IPS-20b (cell line): ENCODE results near the gene MIEF1.

Experiments
- H3K27ac ChIP-seq: one replicate; pipeline ENCODE4 v1.5.1; 2013; ENCODE audit warnings: low read length
- H3K27me3 ChIP-seq: 2 replicates; pipeline ENCODE4 v1.6.1; 2013; ENCODE audit warnings: mild to moderate bottlenecking, low read length, inconsistent platforms; ENCODE audit not compliant: insufficient read depth
- H3K36me3 ChIP-seq: 2 replicates; pipeline ENCODE4 v1.6.1; 2013; ENCODE audit warnings: low read depth, mild to moderate bottlenecking, inconsistent platforms, low read length, moderate library complexity; ENCODE audit not compliant: insufficient read depth
- H3K4me1 ChIP-seq: 2 replicates; pipeline ENCODE4 v1.6.1; 2013; ENCODE audit warnings: mild to moderate bottlenecking, control low read depth, inconsistent platforms, low read length, moderate library complexity; ENCODE audit not compliant: insufficient read depth
- H3K4me3 ChIP-seq: 2 replicates; pipeline ENCODE4 v1.5.1; 2013; ENCODE audit warnings: mild to moderate bottlenecking, low read length, inconsistent platforms
- H3K9ac ChIP-seq: 2 replicates; pipeline ENCODE4 v1.6.1; 2013; ENCODE audit warnings: low read depth, mild to moderate bottlenecking, inconsistent platforms, low read length, moderate library complexity
- H3K9me3 ChIP-seq: 2 replicates; pipeline ENCODE4 v1.6.1; 2013; ENCODE audit warnings: mild to moderate bottlenecking, low read depth, low read length, inconsistent platforms; ENCODE audit not compliant: insufficient read depth

Gene MIEF1

GRCh38 chr22:39493759-39494158, 8.3 kb upstream of the MIEF1 start:
- Histone ChIP-seq H3K27ac (no peak overlapping the region), H3K9me3 (no peaks in the 10 kb centered on the region), H3K4me1 (no peaks in the 10 kb centered on the region), H3K9ac (no peak overlapping the region), H3K27me3 (peaks cover 26% of the 10 kb centered on the region), H3K36me3 (no peaks in the 10 kb centered on the region), H3K4me3 (no peak overlapping the region)

- Histone ChIP-seq H3K4me1 (no peaks in the 10 kb centered on the region), H3K27ac (no peak overlapping the region), H3K9ac (no peak overlapping the region), H3K4me3 (no peak overlapping the region), H3K27me3 (peaks cover 28% of the 10 kb centered on the region), H3K9me3 (no peaks in the 10 kb centered on the region), H3K36me3 (no peaks in the 10 kb centered on the region)
These were observed 7.5 kb upstream of the MIEF1 start for GRCh38 chr22:39494471-39495120.

- no peak overlapping the region for H3K9ac ChIP-seq
These were observed 5.8 kb upstream of the MIEF1 start for GRCh38 chr22:39496131-39496838.

GRCh38 chr22:39497429-39497828, 4.7 kb upstream of the MIEF1 start:
- Histone ChIP-seq H3K4me1 (no peaks in the 10 kb centered on the region), H3K27me3 (peaks cover 43% of the 10 kb centered on the region), H3K4me3 (no peak overlapping the region), H3K36me3 (no peaks in the 10 kb centered on the region), H3K9me3 (no peaks in the 10 kb centered on the region), H3K9ac (no peak overlapping the region), H3K27ac (no peak overlapping the region)

More at GRCh38 chr22:39496131-39496838, 5.8 kb upstream of the MIEF1 start:
- Histone ChIP-seq H3K36me3 (no peaks in the 10 kb centered on the region), H3K4me3 (no peak overlapping the region), H3K27me3 (peaks cover 41% of the 10 kb centered on the region), H3K9me3 (no peaks in the 10 kb centered on the region), H3K4me1 (no peaks in the 10 kb centered on the region), H3K27ac (no peak overlapping the region)

- H3K9ac ChIP-seq = no peak overlapping the region
- no peak overlapping the region for H3K27ac ChIP-seq
- no peak overlapping the region for H3K4me3 ChIP-seq
- H3K4me1 ChIP-seq = peaks cover 6% of the 10 kb centered on the region; the same call in 1 of the 2 replicates
- no peaks in the 10 kb centered on the region for H3K9me3 ChIP-seq
- no peaks in the 10 kb centered on the region for H3K36me3 ChIP-seq
- H3K27me3 ChIP-seq = peaks cover 49% of the 10 kb centered on the region
These were observed 3.7 kb upstream of the MIEF1 start for GRCh38 chr22:39498368-39498767.

GRCh38 chr22:39498802-39499201, 3.3 kb upstream of the MIEF1 start:
- Histone ChIP-seq H3K9me3 (no peaks in the 10 kb centered on the region), H3K4me3 (no peak overlapping the region), H3K27ac (no peak overlapping the region), H3K4me1 (peaks cover 6% of the 10 kb centered on the region; the same call in 1 of the 2 replicates), H3K36me3 (no peaks in the 10 kb centered on the region), H3K9ac (no peak overlapping the region), H3K27me3 (peaks cover 48% of the 10 kb centered on the region)

GRCh38 chr22:39500101-39500500, 2.0 kb upstream of the MIEF1 start:
- no peak overlapping the region for H3K4me3 ChIP-seq
- no peaks in the 10 kb centered on the region for H3K9me3 ChIP-seq
- H3K36me3 ChIP-seq = peaks cover 11% of the 10 kb centered on the region
- H3K27ac ChIP-seq = no peak overlapping the region
- H3K27me3 ChIP-seq = peaks cover 51% of the 10 kb centered on the region
- no peak overlapping the region for H3K9ac ChIP-seq
- H3K4me1 ChIP-seq = peaks cover 6% of the 10 kb centered on the region; the same call in 1 of the 2 replicates

- H3K4me3 ChIP-seq = peak overlapping the region; percentile 87
- H3K27ac ChIP-seq = no peak overlapping the region
- peaks cover 6% of the 10 kb centered on the region; the same call in 1 of the 2 replicates for H3K4me1 ChIP-seq
- H3K36me3 ChIP-seq = peaks cover 26% of the 10 kb centered on the region
- peak overlapping the region; percentile 41; the same call in 1 of the 2 replicates for H3K9ac ChIP-seq
- H3K27me3 ChIP-seq = peaks cover 67% of the 10 kb centered on the region
- H3K9me3 ChIP-seq = no peaks in the 10 kb centered on the region
These were observed 414 bp upstream of the MIEF1 start for GRCh38 chr22:39501644-39502108.

- Histone ChIP-seq H3K9ac (peak overlapping the region; percentile 87), H3K4me1 (peaks cover 6% of the 10 kb centered on the region; the same call in 1 of the 2 replicates), H3K27me3 (peaks cover 72% of the 10 kb centered on the region), H3K36me3 (peaks cover 35% of the 10 kb centered on the region), H3K27ac (no peak overlapping the region), H3K4me3 (peak overlapping the region; percentile 87), H3K9me3 (no peaks in the 10 kb centered on the region)
These were observed 809 bp downstream of the MIEF1 start for GRCh38 chr22:39502789-39503409.

GRCh38 chr22:39503630-39504029, 1.5 kb downstream of the MIEF1 start:
- Histone ChIP-seq H3K4me1 (peaks cover 6% of the 10 kb centered on the region; the same call in 1 of the 2 replicates), H3K9ac (no peak overlapping the region), H3K4me3 (peak overlapping the region; percentile 87; the same call in 1 of the 2 replicates), H3K27me3 (peaks cover 72% of the 10 kb centered on the region), H3K36me3 (peaks cover 42% of the 10 kb centered on the region), H3K27ac (no peak overlapping the region), H3K9me3 (no peaks in the 10 kb centered on the region)

GRCh38 chr22:39504071-39504470, 2.0 kb downstream of the MIEF1 start:
- no peak overlapping the region for H3K4me3 ChIP-seq
- peaks cover 6% of the 10 kb centered on the region; the same call in 1 of the 2 replicates for H3K4me1 ChIP-seq
- peaks cover 47% of the 10 kb centered on the region for H3K36me3 ChIP-seq
- H3K9ac ChIP-seq = no peak overlapping the region
- H3K27ac ChIP-seq = no peak overlapping the region
- H3K9me3 ChIP-seq = no peaks in the 10 kb centered on the region
- H3K27me3 ChIP-seq = peaks cover 74% of the 10 kb centered on the region
